GM23248 (cell line): Measurements from ENCODE around the gene DSTN.

Source experiments
- EZH2 ChIP-seq: fragments of 200-600 bp; sonication (generic); IDR thresholded peaks from 2 replicates; pipeline ENCODE4 v1.6.1; 2018; ENCODE audit warnings: antibody characterized with exemption, mild to moderate bottlenecking; ENCODE audit not compliant: insufficient read depth, poor library complexity, severe bottlenecking
- EZH2phosphoT487 ChIP-seq: fragments of 200-600 bp; sonication (generic); IDR thresholded peaks from 2 replicates; pipeline ENCODE4 v1.6.1; 2018; ENCODE audit warnings: antibody characterized with exemption, moderate library complexity, mild to moderate bottlenecking, low read depth; ENCODE audit not compliant: insufficient read depth

GRCh38 chr20:17645010-17645409 lies 75.1 kb downstream of the DSTN start:
- no peak for TF ChIP-seq EZH2phosphoT487
- no peak for TF ChIP-seq EZH2
